Psoas muscle (tissue), 8 donors: ENCODE measurements around the gene KCNG2. TPM values are rescaled to one million over a fixed set of nuclear protein-coding genes. Genes with fewer than 3 reads are reported as not detected.

ENCODE experiments used
- ATAC-seq, 4 donors: fragments of 200-7000 bp; cut with Tn5 transposase; one replicate each; pipeline ENCODE4 v1.9.1; 2020; ENCODE audit warnings: moderate library complexity in 3 of 4, mild to moderate bottlenecking in 2 of 4
- DNase-seq, 2 donors: peaks; one replicate each; pipeline ENCODE4 v3.0.0-alpha.2; 2020
- H3K27ac ChIP-seq: fragments of 200-600 bp; one replicate; pipeline ENCODE4 v1.8.0; 2022
- H3K27me3 ChIP-seq, 3 donors: fragments of 200-600 bp in 1 of 3; one replicate each; pipeline versions ENCODE4 v1.6.1 to v1.8.0; 2013 to 2022; ENCODE audit warnings: low read length in 2 of 3, mild to moderate bottlenecking in 2 of 3, moderate library complexity in 1 of 3; ENCODE audit not compliant: insufficient read depth in 3 of 3
- H3K36me3 ChIP-seq, 2 donors: fragments of 200-600 bp in 1 of 2; one replicate each; pipeline versions ENCODE4 v1.6.1 to v1.8.0; 2013 to 2022; ENCODE audit warnings: low read depth in 1 of 2, mild to moderate bottlenecking in 1 of 2, moderate library complexity in 1 of 2; ENCODE audit not compliant: insufficient read depth in 1 of 2
- H3K4me1 ChIP-seq: fragments of 200-600 bp; one replicate; pipeline ENCODE4 v1.8.0; 2022
- H3K4me3 ChIP-seq: fragments of 200-600 bp; one replicate; pipeline ENCODE4 v1.8.0; 2022; ENCODE audit warnings: mild to moderate bottlenecking
- H3K9me3 ChIP-seq: fragments of 200-600 bp; one replicate; pipeline ENCODE4 v1.8.0; 2022
- WGBS, 3 donors: extraction: QIAGEN DNeasy Blood & Tissue Kit; methylation state at CpG; one replicate each; pipeline versions ENCODE4 v1.1.6 to v1.1.7; 2013; 5-methylcytosine and 5-hydroxymethylcytosine counted together
- intact Hi-C, 2 donors: fragments of 100-400 bp; cut with DNase I; formaldehyde crosslinking; loops; one replicate each; pipeline versions ENCODE4 v1.11.0 to v1.14.2; 2022
- polyA plus RNA-seq, 3 donors: library from polyadenylated mRNA; stranded (reverse); fragments of 200-250 nt; gene quantifications; one replicate each; pipeline ENCODE4 v1.2.3, GENCODE V29; 2013
- total RNA-seq, 4 donors: library from RNA; stranded (reverse); fragmentation: NEBNext Ultra II Directional in 2 of 4; extraction: Animal tissue kit (Norgen Biotek cat#: 25700) in 2 of 4; gene quantifications; one replicate each; pipeline versions ENCODE4 v1.2.1 to v1.2.4, GENCODE V29; 2021 to 2023
- TF ChIP-seq, protein P1 (sequence below): fragments of 200-600 bp; IDR thresholded peaks from one replicate; pipeline ENCODE4 v1.8.0; 2022; ENCODE audit warnings: antibody characterized with exemption
- donor health status: healthy with polysubstance abuse.
- donor health status: DM: no; HTN: no; CAD: no; lungs with moderate emphysema.
- donor health status: Bipolar disorder and iron deficiency.
- donor health status: healthy.
- donor health status: DM: yes; HTN: yes; CAD: no.
- donor health status: DM: no; HTN: no; CAD: no.
- donor health status: DM: no; HTN: no; CAD: no.
- donor health status: DM: yes; HTN: yes; CAD: no.

The KCNG2 gene
- total and polyA plus RNA-seq, 7 donors, result 0.04 to 0.54 (median 0.27) TPM; not detected in 2

DNA sequence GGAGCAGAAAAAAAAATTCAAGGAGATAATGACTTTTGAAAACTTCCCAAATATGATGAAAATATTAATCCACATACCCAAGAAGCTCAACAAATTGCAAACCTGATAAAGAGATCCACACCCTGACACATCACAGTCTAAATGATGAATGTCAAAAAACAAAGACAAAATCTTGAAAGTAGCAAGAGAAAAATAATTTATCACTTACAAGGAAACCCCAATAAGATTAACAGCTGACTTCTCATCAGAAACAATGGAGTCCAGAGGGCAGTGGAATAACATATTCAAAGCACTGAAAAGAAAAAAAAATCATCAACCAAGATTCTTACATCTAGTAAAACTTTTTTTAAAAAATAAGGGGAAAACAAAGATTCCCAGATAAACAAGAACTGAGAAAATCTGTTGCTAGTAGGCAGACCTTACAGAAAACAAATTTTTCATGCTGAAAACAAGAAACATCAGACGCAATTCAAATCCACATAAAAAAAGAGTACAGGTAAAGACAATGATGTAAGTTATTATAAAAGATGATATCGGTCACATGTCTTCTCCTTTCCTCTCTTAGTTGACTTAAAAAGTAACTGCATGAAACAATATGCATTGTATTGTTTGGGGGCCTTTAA lies 132.4 kb downstream of the KCNG2 start:
- 99 to 100% (median 100%) methylated on average over 2 of the region's 2 CpGs for WGBS, 3 donors
- H3K9me3 ChIP-seq, result peaks cover 22% of the 10 kb centered on the region
- intact Hi-C loops, result no loop called here

DNA sequence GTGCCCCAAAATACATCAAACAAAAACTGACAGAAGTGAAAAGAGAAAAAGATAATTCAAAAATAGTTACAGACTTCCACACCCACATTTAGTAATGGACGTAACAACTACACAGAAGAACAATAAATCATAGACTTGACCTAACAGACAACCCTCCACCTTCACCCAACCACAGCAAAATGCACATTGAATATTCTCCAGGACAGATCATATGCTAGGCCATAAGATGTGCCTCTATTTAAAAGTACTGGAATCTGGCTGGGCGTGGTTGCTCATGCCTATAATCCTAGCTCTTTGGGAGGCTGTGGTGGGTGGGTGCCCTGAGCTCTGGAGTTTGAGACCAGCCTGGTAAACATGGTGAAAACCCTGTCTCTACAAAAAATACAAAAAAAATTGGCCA lies 133.7 kb downstream of the KCNG2 start:
- DNase-seq, result peak in 1 of 2 donors; percentile 13
- Histone ChIP-seq H3K4me1 (peaks cover 12% of the 10 kb centered on the region), H3K27me3 (no peaks in the 10 kb centered on the region), H3K27ac (no peak overlapping the region), H3K4me3 (no peak overlapping the region), H3K36me3 (peaks cover 0 to 11% of the 10 kb centered on the region in 2 donors), H3K9me3 (peaks cover 22% of the 10 kb centered on the region)
- ATAC-seq, result no peak
- TF ChIP-seq, protein P1, sequence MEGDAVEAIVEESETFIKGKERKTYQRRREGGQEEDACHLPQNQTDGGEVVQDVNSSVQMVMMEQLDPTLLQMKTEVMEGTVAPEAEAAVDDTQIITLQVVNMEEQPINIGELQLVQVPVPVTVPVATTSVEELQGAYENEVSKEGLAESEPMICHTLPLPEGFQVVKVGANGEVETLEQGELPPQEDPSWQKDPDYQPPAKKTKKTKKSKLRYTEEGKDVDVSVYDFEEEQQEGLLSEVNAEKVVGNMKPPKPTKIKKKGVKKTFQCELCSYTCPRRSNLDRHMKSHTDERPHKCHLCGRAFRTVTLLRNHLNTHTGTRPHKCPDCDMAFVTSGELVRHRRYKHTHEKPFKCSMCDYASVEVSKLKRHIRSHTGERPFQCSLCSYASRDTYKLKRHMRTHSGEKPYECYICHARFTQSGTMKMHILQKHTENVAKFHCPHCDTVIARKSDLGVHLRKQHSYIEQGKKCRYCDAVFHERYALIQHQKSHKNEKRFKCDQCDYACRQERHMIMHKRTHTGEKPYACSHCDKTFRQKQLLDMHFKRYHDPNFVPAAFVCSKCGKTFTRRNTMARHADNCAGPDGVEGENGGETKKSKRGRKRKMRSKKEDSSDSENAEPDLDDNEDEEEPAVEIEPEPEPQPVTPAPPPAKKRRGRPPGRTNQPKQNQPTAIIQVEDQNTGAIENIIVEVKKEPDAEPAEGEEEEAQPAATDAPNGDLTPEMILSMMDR, result no peak
- intact Hi-C loops, result no loop called here
- 95 to 100% (median 98%) methylated on average over 2 of the region's 2 CpGs for WGBS, 3 donors

More for the DNA sequence above, 132.4 kb downstream of the KCNG2 start:
- TF ChIP-seq, protein P1, result no peak
- ATAC-seq (no peak), DNase-seq (no peak)
- no peaks in the 10 kb centered on the region for H3K27me3 ChIP-seq
- H3K4me3 ChIP-seq, result no peak overlapping the region
- H3K36me3 ChIP-seq, result peaks cover 0 to 11% of the 10 kb centered on the region in 2 donors
- H3K27ac ChIP-seq, result no peak overlapping the region
- H3K4me1 ChIP-seq, result peaks cover 22% of the 10 kb centered on the region

DNA sequence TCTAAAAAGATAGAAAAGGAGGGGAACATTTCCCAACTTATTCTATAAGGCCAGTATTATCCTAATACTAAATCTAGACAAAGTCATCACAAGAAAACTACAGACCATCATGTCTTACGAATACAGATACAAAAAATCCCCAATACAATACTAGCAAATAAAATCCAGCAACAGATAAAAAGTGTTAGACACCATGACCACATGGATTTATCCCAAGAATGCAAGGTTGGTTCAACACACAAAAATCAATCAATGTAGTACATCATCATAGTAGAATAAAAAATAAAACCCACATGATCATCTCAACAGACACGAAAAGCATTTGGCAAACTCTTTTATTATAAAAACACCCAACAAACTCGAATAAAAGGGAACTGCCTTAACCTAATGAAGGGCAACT lies 135.2 kb downstream of the KCNG2 start:
- H3K4me3 ChIP-seq, result no peak overlapping the region
- ATAC-seq, result no peak
- no peak for DNase-seq
- TF ChIP-seq, protein P1, result no peak
- intact Hi-C loops, result no loop called here
- peaks cover 22% of the 10 kb centered on the region for H3K9me3 ChIP-seq
- peaks cover 0 to 11% of the 10 kb centered on the region in 2 donors for H3K36me3 ChIP-seq
- no peak overlapping the region for H3K27ac ChIP-seq
- WGBS, 3 donors, result 89 to 93% (median 90%) methylated on average over 3 of the region's 3 CpGs
- no peaks in the 10 kb centered on the region for H3K27me3 ChIP-seq
- H3K4me1 ChIP-seq, result no peaks in the 10 kb centered on the region

DNA sequence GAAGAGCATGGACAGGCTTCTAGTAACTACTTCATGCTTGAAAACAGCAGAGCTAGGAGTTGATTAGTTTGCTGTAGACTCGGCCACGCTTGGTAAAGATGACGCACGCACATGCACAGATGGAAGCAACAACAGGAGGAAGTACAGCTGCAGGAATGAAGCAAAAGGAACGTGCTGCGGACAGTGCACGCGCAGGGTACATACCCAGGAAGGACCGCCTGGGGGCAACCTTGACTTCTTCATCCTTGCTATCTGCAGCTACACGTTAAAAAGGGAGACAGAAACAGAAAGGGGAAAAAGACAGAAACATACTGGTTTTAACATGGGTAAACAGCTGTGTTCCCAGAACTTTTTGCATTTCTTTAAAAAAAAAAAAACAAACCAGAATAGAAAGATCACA lies 136.0 kb downstream of the KCNG2 start:
- intact Hi-C loops, result no loop called here
- Histone ChIP-seq H3K4me3 (no peak overlapping the region), H3K9me3 (peaks cover 22% of the 10 kb centered on the region), H3K4me1 (peaks cover 7% of the 10 kb centered on the region), H3K27me3 (no peaks in the 10 kb centered on the region), H3K27ac (no peak overlapping the region), H3K36me3 (peaks cover 0 to 11% of the 10 kb centered on the region in 2 donors)
- DNase-seq (peak in 1 of 2 donors; percentile 33), ATAC-seq (no peak)
- 81 to 93% (median 84%) methylated on average over 10 of the region's 10 CpGs for WGBS, 3 donors
- TF ChIP-seq, protein P1, result no peak
